MM.1S (cell line): Measurements from ENCODE around the gene RGS7.

Source experiments
- EZH2 ChIP-seq: fragments of 300-600 bp; sonication (generic); optimal IDR thresholded peaks from 2 replicates; pipeline ENCODE3; 2017; ENCODE audit warnings: low read depth, mild to moderate bottlenecking, antibody characterized with exemption, low read length, mixed read lengths
- EZH2phosphoT487 ChIP-seq: fragments of 300-600 bp; sonication (generic); IDR thresholded peaks from 2 replicates; pipeline ENCODE4 v1.6.1; 2018; ENCODE audit warnings: antibody characterized with exemption, low read length
- TF ChIP-seq, protein P1 (sequence below): fragments of 300-600 bp; sonication (generic); IDR thresholded peaks from 2 replicates; pipeline ENCODE4 v1.5.1; 2016; ENCODE audit warnings: antibody characterized with exemption, low read length, mixed read lengths

DNA sequence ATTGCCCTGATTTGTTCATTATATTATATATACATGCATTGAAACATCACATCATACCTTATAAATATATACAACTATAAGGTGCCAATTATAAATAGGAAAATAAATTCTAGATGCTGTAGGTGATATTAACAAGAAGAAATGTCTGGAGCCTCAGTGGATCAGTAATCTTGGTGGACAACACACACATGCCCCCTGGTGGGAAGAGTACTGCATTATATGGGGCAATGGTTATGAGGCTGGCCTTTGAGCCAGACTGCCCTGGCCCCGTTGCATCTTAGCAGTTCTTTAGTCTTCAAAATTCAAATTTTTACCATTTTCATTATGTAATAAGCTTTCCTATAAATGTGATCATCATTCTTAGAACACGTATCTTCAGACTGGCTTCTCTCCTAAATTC, 410.1 kb downstream of the RGS7 start:
- TF ChIP-seq, protein P1, sequence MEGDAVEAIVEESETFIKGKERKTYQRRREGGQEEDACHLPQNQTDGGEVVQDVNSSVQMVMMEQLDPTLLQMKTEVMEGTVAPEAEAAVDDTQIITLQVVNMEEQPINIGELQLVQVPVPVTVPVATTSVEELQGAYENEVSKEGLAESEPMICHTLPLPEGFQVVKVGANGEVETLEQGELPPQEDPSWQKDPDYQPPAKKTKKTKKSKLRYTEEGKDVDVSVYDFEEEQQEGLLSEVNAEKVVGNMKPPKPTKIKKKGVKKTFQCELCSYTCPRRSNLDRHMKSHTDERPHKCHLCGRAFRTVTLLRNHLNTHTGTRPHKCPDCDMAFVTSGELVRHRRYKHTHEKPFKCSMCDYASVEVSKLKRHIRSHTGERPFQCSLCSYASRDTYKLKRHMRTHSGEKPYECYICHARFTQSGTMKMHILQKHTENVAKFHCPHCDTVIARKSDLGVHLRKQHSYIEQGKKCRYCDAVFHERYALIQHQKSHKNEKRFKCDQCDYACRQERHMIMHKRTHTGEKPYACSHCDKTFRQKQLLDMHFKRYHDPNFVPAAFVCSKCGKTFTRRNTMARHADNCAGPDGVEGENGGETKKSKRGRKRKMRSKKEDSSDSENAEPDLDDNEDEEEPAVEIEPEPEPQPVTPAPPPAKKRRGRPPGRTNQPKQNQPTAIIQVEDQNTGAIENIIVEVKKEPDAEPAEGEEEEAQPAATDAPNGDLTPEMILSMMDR = peak; percentile 80
- TF ChIP-seq EZH2 (no peak), EZH2phosphoT487 (no peak)
